ENCODE data around the gene OSBPL10.

OSBPL10 gene

GRCh38 chr3:31925271-31925630 is 55.8 kb downstream of the OSBPL10 start:
- no peak for DNase-seq (ENCODE audit: low spot score)

- no peak for DNase-seq (ENCODE audit: low spot score)
These were observed 56.3 kb downstream of the OSBPL10 start for GRCh38 chr3:31924610-31925270.

GRCh38 chr3:31922962-31923361 is 58.1 kb downstream of the OSBPL10 start:
- DNase-seq (ENCODE audit: low spot score): no peak

- no peak for DNase-seq (ENCODE audit: low spot score)
These were observed 59.2 kb downstream of the OSBPL10 start for GRCh38 chr3:31921837-31922236.

- no peak for DNase-seq (ENCODE audit: low spot score)
These were observed 60.8 kb downstream of the OSBPL10 start for GRCh38 chr3:31920310-31920709.

GRCh38 chr3:31919528-31919927 is 61.5 kb downstream of the OSBPL10 start:
- DNase-seq (ENCODE audit: low spot score): no peak

GRCh38 chr3:31918179-31919150 is 62.6 kb downstream of the OSBPL10 start:
- DNase-seq (ENCODE audit: low spot score): no peak

GRCh38 chr3:31917303-31918005 is 63.6 kb downstream of the OSBPL10 start:
- DNase-seq (ENCODE audit: low spot score): no peak

- no peak for DNase-seq (ENCODE audit: low spot score)
These were observed 69.4 kb downstream of the OSBPL10 start for GRCh38 chr3:31911643-31912042.

GRCh38 chr3:31911124-31911523 is 69.9 kb downstream of the OSBPL10 start:
- no peak for DNase-seq (ENCODE audit: low spot score)

- DNase-seq (ENCODE audit: low spot score): no peak
These were observed 71.6 kb downstream of the OSBPL10 start for GRCh38 chr3:31909455-31909854.

GRCh38 chr3:31908391-31909097 is 72.5 kb downstream of the OSBPL10 start:
- DNase-seq (ENCODE audit: low spot score): no peak

GRCh38 chr3:31906182-31906581 is 74.9 kb downstream of the OSBPL10 start:
- no peak for DNase-seq (ENCODE audit: low spot score)

- no peak for DNase-seq (ENCODE audit: low spot score)
These were observed 77.2 kb downstream of the OSBPL10 start for GRCh38 chr3:31903686-31904431.

- no peak for DNase-seq (ENCODE audit: low spot score)
These were observed 80.5 kb downstream of the OSBPL10 start for GRCh38 chr3:31900583-31900982.

- no peak for DNase-seq (ENCODE audit: low spot score)
These were observed 84.2 kb downstream of the OSBPL10 start for GRCh38 chr3:31896648-31897433.

- DNase-seq (ENCODE audit: low spot score): no peak
These were observed 85.0 kb downstream of the OSBPL10 start for GRCh38 chr3:31896026-31896425.

GRCh38 chr3:31895471-31895870 is 85.6 kb downstream of the OSBPL10 start:
- no peak for DNase-seq (ENCODE audit: low spot score)

- no peak for DNase-seq (ENCODE audit: low spot score)
These were observed 88.0 kb downstream of the OSBPL10 start for GRCh38 chr3:31892916-31893573.

- no peak for DNase-seq (ENCODE audit: low spot score)
These were observed 88.6 kb downstream of the OSBPL10 start for GRCh38 chr3:31892500-31892899.
